SKM-1 treated with dmso at 0.1 percent for 144 hours (cell line): ENCODE measurements around the gene ERCC4.

ENCODE experiments used
- DNase-seq: peaks from one replicate; lab custom pipeline; 2025; ENCODE audit not compliant: unreplicated experiment; lab: John Stamatoyannopoulos, UW

ERCC4 gene

DNA sequence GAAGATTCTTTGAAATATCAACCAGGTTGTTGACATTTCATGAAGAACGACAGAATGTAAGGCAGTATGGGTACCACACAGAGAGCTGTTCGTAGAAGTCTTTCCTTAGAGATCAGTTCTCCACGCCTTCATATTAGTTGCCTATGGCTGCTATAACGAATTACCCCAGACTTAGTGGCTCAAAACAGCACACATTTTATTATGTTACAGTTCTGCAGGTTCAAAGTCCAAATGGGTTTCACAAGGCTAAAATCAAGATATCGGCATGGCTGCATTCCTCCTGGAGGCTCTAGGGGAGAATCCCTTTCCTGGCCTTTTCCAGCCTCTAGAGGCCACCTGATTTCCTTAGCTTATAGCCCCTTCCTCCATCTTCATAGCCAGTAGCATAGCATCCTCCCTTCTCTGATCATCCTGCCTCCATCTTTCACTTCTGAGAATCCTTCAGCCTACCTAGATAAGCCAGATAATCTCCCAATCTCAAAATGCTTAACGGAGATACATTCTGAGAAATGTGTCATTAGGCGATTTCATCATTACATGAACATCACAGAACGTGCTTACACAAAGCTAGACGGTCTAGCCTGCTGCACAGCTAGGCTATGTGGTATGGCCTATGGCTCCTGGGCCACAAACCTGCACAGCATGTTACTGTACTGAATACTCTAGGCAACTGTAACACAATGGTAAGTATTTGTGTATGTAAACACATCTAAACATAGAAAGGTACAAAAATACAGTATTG, 26.0 kb downstream of the ERCC4 start:
- DNase-seq = no peak

GRCh38 chr16:13948086-13948485, 28.1 kb downstream of the ERCC4 start:
- no peak for DNase-seq

DNA sequence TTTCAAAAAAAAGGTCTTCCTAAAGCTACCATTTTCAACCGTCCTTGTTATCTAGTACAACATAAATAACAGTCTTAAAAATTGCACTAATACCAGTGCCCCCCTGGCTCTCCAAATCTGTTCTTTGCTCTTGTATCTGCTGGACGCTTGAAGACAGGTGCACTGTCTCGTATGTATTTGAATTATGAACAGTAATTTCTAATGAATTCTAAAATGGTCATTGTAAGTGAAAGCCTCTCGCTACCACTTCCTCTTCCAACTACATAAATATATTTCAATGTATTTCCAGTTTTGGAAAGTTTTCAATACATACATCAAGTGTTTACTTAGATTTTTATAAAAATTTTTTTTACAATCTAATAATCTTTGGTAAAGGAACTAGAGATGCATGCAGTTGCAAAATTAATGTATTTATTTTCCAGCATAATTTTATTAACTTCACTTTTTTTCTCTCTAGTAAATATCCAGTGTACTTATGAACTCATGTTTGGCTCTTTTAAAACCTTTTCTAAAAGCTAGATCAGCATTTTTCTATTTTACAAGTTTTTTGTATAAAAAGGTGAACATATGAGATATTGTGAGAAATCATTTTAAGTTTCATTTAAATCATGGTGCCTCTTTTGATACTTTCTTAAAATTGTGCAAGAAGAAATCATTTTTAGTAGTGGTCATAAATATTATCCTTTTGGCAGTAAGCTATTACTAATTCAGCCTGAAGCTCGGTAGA, 31.0 kb downstream of the ERCC4 start:
- no peak for DNase-seq

- no peak for DNase-seq
These were observed 31.7 kb downstream of the ERCC4 start for GRCh38 chr16:13951611-13952010.

DNA sequence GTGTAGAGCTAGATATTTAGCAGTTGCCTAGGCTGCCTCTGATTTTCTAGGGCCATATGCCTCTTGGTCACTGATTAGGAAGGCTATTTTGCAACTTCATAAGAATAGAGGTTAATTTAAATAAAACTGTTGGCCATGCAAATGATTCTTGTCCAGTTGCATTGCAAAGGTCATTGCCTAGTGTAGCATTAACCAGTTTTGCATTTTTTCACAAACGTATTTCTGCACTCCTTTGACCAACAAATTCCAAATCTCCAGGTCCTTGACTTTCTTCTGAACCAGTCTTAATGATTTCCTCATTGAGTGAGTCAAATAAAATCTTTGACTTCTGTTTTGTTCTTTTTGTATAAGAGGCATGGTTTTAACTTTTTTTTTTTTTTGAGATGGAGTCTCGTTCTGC, 33.5 kb downstream of the ERCC4 start:
- DNase-seq = no peak

DNA sequence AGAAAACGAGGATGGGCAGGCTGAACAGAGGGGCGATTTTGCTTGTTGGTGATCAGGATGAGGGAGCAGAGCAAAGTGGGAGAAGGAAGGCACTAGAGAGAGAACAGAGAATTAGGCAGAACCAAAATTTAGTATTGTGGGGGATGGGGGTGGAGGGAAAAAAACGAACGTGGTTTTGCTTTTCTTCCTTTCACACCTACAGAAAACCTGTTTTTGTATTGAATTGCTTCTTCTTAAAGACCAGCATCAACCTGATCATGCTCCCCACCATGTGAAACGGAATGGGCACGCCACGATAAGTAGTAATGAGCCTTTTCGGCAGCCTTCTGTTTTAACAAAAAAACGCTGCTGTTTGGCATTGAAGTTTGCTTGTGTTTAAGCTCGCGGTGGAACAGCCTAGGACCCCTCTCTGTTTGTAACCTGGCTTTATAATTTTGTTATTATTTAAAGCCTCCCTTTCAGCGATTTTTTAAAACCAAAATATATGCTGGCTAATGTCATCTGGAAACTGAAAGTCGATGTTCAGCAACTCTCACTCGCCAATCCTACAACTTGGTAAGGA, 36.8 kb downstream of the ERCC4 start:
- no peak for DNase-seq

- peak; percentile 85 for DNase-seq
These were observed 37.5 kb downstream of the ERCC4 start for GRCh38 chr16:13957197-13958078.

DNA sequence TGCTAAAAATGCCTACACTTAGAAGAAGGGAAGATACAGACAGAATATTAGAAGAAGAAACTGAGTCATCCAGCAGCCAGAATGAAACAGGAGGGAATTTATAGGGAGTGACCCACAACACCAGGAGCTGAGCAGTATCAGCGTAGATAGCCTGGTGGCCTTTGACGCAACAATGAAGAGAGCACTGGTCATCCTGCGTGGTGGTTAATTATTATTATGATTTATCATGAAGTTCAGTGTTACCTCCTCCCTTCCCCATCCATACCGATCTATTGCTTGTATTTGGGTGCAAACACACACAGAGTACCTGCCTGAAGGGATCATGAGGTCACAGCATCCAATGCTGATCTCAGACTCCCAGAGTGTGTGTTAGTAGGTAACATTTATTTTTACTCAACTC, 38.5 kb downstream of the ERCC4 start:
- no peak for DNase-seq

DNA sequence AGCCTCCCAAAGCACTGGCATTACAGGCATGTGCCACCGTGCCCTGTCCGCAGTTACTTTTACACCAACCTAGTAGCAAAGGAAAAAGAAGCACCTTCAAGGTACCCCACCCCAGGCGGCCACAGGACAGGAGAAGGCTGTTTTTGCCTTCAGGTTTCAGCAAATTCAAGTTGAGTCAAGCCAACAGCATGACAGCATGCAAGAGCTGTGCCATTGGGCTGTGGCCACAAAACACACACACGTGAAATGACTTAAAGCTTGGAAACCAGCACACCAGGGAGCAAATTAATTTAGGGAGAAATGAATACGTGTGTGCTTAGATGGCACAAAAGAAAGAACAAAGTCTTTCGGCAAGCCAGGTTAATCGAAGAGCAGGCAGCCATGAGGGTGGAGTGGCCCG, 39.7 kb downstream of the ERCC4 start:
- DNase-seq = no peak

DNA sequence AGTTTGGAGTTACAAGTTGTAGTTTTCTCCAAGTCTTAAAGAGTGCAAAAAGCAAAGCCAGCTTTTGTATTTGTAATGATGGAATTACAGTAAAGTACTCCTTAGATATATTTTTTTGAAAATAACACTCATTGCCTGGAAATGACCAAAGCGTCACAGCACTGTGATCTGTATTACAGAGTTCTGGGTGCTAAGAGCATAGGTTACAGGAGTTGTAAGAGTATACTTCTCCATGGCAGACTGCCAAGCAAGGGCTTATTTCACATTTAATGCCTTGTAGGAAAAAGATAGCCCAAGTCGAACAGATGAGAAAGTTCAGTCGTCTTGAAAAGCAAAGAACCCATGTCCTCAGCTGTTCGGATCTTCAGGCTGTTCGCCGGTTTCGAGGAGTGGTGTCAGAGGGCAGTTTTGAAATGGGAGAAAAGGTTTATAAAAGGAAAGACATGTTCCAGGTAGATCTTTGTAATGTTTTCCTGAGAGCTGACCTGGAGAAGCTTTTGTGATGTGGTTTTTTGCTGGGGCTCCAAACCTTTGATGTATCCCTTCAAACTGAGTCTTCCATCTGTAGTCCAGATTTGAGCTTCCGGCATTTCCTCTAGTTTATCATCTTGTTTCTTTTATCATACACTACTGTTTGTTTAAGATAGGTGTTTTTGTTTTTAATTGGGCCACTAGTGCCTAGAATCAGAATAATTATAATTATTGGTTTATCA, 41.3 kb downstream of the ERCC4 start:
- no peak for DNase-seq

DNA sequence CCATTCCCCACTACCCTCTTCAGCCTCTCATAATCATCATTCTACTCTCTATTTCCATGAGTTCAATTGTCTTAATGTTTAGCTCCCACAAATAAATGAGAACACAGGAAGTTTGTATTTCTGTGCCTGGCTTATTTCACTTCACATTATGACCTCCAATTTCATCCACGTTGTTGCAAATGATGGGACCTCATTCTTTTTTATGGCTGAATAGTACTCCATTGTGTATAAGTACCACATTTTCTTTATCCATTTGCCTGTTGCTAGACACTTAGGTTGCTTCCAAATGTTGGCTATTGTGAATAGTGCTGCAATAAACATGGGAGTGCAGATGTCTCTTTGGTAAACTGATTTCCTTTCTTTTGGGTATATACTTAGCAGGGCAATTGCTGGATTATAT, 42.3 kb downstream of the ERCC4 start:
- DNase-seq = no peak

DNA sequence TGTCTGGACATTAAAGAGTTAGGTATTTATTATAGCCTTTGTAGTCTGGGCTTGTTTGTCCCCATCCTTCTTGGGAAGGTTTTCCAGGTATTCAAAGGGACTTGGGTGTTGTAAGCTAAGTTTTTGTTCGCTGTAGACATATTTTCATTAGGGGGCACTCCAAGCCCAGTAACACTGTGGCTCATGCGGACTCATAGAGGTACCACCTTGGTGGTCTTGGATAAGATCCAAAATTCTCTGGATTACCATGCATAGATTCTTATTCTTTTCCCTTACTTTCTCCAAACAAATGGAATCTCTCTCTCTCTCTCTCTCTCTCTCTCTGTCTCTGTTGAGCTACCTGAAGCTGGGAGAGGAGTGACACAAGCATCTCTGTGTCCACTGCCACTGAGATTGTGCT, 48.9 kb downstream of the ERCC4 start:
- DNase-seq = no peak

DNA sequence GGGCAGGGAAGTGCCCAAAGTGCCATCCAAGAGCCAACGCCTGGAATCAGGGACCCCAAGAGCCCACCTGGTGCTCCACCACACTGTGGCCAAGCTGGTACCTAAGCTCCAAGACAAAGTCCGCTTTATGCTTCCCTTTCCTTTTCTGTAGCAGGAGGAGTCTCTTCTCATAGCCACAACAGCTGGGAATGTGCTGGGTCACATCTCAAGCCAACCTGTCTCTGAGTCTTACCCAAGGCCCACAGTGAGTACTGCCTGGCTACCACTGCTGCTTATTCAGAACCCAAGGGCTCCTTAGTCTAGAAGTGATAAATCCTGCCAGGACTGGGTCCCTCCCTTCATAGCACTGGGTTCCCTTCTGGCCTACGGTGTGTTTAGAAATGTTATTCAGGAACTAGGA, 49.8 kb downstream of the ERCC4 start:
- no peak for DNase-seq

GRCh38 chr16:13970708-13971422, 50.9 kb downstream of the ERCC4 start:
- DNase-seq = no peak

DNA sequence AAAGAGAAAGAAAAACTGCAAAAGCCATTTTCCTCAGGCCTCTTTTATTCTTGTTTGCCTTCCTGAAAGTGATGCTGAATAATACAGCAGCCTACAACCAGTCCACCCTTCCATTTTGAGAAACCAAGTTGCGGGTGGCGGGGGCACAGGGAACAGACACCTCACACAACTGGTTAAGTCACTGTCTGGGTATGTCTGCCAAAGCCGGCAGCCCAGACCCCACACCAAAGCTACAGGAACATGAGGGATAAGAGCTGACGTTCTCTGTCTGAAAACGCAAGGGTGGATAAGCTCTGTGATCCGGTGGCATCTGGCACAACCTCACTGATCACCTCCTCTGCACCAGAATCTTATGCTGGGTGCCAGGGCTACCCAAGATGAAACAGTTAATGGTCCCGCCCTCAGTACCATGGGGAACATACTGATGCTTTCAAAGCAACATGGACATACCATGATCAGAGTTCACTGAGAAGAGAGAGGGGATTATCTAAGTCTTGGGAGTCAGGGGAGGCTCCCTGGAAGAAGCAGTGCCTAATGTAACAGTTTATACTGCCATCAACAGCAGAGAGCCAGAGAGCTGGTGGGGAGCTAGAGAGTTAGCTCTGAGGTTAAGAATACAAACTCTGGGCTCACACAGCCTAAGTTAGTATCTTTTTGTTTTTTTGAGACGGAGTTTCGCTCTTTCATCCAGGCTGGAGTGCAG, 53.5 kb downstream of the ERCC4 start:
- no peak for DNase-seq

DNA sequence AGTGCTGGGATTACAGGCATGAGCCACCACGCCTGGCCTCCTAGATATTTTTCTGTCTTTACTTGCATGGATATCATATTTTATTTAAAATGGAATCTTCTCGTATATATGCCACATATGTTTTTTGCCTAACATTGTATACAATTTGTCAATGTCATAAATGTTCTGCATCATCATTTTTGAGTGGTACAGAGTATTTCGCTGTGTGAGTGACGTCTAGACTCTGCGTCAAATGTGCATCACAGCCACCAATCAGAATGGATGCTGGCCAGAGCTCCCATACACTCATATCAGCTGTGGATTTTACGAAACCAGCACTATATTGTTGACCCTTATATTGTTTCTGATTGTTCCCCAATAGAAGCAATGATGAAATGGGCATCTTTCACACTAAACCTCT, 57.2 kb downstream of the ERCC4 start:
- no peak for DNase-seq

DNA sequence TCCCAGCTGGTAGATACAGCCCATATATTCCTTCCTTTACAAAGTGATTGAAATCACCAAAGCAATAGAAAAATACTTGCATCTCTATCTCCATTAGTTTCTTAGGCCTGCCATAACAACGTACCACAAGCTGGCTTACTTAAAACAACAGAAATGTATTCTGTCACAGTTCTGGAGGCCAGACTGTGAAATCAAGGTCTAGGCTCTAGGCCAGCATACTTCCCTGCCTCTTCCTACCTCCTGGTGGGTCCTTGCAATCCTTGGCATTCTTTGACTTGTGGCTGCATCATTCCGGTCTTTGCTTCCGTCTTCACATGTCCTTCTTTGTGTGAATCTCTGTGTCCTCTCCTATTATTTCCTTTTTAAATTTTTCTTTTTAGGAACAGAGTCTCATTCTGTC, 62.5 kb downstream of the ERCC4 start:
- DNase-seq = no peak

- no peak for DNase-seq
These were observed 63.7 kb downstream of the ERCC4 start for GRCh38 chr16:13983625-13984024.

GRCh38 chr16:13984794-13985193, 64.8 kb downstream of the ERCC4 start:
- no peak for DNase-seq

DNA sequence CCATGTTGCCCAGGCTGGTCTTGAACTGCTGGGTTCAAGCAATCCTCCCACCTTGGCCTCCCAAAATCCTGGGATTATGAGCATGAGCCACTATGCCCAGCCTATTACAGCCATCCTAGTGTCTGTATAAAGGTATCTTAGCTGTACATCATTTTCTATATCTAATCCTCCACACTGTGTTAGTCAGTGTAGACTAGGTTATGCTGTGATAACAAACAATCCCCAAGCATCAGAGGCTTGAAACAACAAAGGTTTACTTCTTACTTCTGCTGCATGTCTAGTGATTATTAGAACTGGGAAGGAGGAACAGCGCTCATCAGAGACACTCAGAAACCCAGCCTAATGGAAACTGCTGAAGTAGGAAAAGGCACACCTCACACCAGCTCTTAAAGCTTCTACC, 68.1 kb downstream of the ERCC4 start:
- DNase-seq = no peak
